Pons (tissue), 1 donor: Measurements from ENCODE around the gene CRISPLD2.

Experiments used
- DNase-seq: peaks from one replicate; pipeline ENCODE4 v3.0.0-alpha.2; 2016; ENCODE audit warnings: low spot score

The CRISPLD2 gene

DNA sequence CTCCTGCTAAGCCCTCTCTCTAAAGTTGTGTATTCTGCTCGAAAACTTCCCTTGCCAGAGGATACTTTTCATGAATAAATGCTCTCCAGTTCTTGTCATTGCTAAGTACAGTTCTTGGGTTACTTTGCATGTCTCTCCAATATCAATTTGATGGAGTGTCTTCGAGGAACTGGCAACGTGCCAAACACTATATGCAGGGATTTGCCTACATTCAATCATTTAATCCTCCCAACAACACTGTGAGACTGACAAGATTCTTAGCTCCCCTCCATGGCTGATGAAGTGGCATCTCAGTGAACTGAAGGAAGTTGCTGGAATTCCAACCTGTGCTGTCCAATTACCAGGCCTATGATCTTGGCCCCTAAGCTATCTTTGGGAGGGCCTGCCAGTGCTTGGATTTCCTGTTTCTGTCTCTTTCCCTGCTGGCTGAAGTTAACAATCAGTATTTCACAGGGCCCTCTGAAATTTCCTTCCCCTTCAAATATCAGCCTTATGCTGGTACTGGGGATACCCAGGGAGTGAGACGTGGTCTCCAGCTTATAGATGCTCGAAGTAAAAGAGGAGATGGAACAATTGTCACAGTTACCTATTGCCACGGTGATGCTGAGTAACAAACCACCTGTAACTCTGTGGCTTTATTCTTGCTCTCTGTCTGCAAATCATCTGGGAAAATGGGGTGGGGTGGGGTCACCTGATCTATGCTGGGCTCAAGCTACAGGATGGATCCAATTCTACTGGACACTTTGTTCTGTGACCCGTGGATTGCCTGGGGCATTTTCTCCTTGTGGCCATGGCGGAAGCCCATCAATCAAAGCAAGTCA, 19.4 kb upstream of the CRISPLD2 start:
- no peak for DNase-seq

DNA sequence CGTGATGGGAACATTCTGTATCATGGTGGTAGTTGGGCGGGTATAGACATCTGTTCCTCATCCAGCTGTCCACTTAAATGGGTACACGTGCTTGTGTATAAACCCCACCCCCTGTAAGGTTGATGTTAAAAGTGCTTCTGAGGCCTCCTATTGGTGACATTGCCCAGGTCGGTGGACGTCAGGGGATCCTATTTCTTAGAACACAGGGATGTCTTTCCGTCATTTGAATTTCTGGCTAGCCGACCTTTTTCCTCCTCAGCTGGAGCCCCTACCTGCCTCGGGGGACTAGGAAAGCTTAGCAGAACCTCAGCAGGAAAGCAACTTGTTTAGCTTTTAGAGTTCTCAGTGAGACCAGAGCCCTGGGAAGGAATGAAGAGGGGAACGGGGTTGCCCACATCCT, 16.6 kb upstream of the CRISPLD2 start:
- DNase-seq = no peak

DNA sequence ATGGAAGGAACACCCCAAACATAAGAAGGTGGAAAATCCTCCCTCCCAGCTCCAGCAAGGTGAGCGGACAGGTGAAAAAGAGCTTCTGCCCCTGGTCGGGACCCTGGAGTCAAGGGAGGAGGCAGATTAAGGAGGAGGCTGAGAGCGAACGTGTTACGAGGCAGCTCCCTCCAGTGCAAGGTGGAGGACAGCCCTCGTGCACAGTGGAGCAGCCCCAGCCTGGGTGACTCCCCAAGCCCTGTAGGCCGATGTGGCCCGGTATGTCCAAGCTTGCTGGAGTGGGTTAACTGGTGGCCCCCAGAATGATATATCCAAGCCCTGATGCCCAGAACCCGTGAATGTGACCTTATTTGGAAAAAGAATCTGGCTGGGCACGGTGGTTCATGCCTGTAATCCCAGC, 15.5 kb upstream of the CRISPLD2 start:
- DNase-seq = no peak

- peak; percentile 19 for DNase-seq
Measured at GRCh38 chr16:84806256-84806889, 13.4 kb upstream of the CRISPLD2 start.

- DNase-seq = no peak
Measured at GRCh38 chr16:84806890-84807258, 12.9 kb upstream of the CRISPLD2 start.

DNA sequence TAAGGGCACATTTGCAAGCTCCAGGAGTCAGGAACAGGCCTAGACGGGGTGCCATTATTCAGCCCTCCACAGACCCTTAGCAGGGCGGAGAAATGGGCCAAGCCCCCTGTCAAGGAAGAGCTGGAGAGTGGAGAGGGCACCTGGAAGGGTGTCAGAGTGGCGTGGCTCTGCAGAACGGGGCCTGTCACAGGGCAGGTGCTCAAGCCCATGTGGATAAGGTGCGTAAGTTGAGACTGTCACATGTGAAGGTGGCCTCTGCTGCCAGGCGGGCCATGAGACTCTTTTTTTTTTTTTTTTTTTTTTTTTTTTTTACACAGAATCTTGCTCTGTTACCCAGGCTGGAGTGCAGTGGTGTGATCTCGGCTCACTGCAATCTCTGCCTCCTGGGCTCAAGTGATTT, 12.0 kb upstream of the CRISPLD2 start:
- no peak for DNase-seq

DNA sequence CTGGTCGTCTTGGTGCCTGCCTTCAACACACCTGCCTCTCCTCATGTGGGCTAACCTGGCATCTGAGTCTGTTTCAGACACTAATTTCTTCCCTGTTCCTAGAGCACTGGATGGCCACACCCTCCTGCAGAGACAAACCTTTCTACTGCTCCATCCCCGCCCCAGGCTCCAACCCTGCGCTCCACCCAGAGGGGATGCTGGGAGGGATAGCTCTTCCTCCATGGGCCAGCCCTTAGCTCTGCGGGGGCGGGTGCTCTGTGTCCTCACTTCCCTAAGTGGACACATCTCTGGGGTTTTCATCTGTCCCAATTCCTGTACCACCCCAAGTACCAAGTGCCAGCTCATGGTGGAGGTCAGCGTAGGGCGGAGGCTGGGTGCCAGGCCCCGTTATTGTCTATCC, 11.0 kb upstream of the CRISPLD2 start:
- no peak for DNase-seq

DNA sequence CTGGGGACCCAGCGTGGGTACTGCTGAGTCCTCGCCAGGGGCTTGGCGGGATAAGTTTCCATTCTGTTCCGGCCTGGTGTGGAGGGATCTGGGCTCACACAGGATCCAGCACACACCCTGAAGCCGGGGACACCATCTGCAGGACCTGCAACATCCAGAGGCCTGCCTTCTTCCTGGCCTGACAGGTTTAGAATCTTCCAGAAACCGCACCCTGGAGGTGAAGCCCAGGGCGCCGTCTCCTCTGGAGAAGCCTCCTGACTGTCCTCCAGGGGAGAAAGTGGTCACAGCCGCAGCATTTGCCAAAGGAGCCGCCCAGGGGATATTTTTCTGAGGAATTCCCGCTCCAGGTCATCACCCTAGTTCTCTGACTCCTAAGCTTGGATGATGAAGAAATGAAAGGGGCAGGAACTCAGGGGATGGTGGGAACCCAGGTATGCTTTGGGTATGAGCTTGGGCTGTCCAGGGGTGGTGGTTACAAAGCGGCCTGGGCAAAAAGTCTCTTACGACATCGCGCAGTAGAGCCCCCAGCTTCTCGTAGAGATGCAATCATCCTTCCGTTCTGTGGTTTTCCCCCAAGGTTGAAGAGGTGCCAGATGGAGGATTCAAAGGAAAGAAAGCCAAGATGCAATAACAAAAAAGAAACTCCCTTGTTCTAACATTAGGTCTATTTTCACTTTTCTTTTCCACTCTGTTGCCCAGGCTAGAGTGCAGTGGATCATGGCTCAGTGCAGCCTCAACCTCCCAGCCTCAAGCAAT, 9.1 kb upstream of the CRISPLD2 start:
- peak; percentile 25 for DNase-seq

DNA sequence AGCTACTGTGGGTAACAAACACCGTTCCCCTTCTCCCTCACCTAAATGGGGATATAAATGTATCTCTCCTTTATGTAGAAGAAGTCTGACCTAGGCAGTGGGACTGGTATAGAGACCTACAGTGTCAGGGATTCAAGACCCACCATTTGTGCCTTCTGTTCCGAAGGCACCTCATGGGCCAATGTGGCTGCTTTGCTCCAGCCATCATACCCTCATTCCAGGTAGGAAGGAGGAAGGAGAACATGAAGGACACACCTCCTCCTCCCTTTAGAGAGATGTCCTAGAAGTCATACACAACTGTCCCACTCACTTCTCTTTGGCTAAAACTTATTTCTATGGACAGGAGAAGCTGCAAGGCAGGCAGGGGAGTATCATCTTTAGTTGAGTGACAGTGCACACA, 8.3 kb upstream of the CRISPLD2 start:
- no peak for DNase-seq

- DNase-seq = no peak
Measured at GRCh38 chr16:84813141-84813934, 6.4 kb upstream of the CRISPLD2 start.

DNA sequence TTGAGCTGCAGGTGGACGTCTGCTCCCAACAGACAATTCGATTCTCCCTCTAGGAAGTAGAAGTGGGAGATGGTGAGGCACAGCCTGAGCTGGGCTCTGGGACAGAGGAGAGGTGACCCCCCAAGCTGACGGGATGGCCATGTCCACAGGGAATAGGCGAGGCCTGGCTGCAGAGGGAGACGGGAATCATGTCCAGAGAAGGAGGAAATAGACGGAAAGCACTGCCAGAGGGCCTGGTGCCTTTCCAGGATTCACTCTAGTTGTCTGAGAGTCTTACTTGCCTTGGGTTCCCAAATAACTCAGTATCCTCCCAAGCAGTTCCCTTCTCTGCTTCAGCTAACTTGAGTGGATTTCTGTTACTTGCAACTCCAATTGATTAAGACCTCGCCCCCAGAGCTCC, 4.3 kb upstream of the CRISPLD2 start:
- no peak for DNase-seq

DNA sequence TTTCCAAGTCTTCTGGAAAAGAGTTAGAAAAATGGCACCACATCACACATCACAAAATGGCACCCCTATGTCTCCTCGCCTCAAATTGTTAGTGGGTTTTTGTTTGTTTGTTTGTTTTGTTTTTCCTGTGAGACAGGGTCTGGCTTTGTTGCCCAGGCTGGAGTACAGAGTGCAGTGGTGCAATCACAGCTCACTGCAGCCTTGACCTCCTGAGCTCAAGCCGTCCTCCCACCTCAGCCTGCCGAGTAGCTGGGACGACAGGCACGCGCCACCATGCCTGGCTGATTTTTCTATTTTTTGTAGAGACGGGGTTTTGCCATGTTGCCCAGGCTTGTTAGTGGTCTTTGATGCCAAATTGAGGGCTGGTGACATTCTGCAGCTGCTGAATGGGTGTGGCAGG, 3.8 kb upstream of the CRISPLD2 start:
- no peak for DNase-seq

DNA sequence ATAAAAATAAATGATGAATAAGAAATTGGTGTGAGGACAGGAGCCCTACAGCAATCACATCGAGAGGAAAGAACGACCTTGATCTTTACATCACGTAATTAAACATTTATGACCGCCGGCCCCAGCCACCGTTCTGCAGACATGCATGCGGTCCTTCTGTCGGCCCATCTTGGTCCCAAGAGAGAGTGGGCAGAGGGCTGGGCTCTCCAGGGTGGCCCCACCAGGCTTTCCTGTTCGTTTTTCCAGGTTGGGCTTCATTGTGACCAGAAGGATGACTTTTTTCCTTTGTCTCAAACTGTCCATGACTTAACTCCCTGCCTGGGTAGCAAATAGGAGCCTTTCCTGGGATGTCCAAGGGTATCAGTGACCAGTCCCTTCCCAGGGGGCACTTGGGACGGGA, 3.3 kb upstream of the CRISPLD2 start:
- no peak for DNase-seq

DNA sequence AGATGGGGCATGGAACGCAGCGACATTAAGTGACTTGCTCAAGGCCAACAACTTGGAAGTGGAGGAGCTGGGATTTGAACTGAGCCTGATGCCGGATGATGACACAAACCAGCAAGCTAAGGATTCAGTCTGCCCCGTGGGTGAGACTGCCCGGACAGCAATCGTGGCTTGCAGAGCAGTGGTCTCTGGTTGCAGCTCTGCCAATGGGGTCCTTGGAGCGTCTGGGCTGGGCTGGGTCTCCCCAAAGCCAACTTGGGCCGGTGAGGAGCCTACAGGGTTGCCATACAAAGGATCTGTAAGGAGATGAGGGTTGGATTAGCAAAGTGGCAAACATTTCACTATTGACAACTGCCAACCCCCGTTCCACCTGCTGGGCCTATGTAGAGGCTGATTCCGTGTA, 2.6 kb upstream of the CRISPLD2 start:
- DNase-seq = no peak

DNA sequence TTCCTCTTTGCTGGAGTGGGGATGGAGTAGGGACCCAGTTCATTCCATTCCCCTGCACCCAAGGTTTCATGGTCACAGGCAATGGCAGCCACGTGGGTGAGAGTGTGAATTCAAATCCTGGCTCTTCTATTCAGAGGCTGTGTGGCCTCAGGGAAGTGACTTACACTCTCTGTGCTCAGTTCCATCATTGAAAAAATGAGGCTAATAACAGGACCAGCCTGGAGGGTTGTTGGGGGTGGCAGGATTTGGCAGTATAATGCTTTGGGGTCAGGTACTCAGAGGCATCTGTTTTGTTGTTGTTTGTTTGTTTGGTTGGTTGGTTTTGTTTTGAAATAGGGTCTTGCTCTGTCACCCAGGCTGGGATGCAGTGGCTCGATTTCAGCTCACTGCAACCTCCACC, 2.2 kb upstream of the CRISPLD2 start:
- DNase-seq = no peak

- no peak for DNase-seq
Measured at GRCh38 chr16:84818133-84818532, 1.7 kb upstream of the CRISPLD2 start.

DNA sequence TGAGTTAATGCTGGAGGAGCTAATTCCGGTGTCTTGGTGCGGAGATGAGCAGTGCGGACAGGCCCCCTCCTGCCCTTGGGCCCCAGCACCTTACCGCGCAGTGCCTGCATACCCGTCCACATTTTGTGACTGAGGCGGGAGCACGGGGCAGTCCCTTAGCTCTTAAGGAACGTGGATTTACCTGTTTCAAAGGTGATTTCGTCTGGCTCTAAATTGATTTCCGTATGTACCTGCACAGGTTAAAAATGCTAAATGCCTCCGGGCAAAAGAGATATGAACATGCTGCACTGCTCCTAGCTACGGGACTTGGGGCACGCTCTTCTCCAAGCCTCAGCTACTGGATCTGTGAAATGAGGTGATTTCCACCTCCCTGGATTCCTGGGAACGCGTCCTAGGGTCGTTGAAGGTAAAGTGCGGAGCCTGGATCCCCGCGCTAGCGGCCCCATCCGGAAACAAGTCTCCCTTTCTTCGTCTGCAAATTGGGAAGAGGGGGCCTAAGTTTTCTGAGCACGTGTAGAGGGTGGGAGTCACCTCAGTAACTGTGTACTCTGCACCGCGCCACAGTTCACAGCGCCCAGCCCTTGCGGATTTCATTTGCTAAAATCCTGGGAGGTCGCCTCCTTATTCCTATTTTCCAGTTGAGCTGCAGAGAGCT, 669 bp upstream of the CRISPLD2 start:
- no peak for DNase-seq

GRCh38 chr16:84820305-84820684, 510 bp downstream of the CRISPLD2 start:
- no peak for DNase-seq

GRCh38 chr16:84820771-84821170, 986 bp downstream of the CRISPLD2 start:
- DNase-seq = no peak

DNA sequence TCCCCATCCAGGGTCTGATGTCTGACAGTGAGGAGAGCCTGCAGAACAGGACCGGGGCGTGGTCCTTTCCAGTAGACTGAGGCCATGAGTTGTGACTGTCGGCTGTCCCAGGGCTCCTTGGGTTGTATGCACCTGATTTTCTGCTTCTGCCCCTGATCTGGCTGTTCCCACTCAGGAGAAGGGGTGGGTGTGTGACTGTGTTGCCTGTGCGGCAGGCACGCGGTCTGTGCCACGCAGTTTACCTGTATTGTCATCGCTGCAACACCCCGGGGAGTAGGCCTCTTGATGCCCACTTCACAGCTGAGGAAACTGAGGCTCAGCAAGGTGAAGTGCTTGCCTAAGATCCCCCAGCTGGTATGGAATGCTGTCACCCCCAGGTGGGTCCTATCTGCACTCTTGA, 1.4 kb downstream of the CRISPLD2 start:
- DNase-seq = no peak

- no peak for DNase-seq
Measured at GRCh38 chr16:84821728-84822689, 2.2 kb downstream of the CRISPLD2 start.
